ENCODE data around the gene PXMP2. TPM values are rescaled to one million over a fixed set of nuclear protein-coding genes. Genes with fewer than 3 reads are reported as not detected.

The PXMP2 gene
- total and polyA plus RNA-seq, 2 of the 8 experiments (the other 6 are each of a cell fraction or from before 2014, with no cell fraction given), result 13.8 to 15.1 TPM

- TF ChIP-seq GTF2F1 (IDR thresholded peaks at IDR 0.05; ENCODE audit: borderline replicate concordance, low read depth, low read length) (no peak), CBX8 (IDR thresholded peaks at IDR 0.05; ENCODE audit: borderline replicate concordance, low read depth, low read length) (no peak), GABPA (IDR thresholded peaks at IDR 0.05; ENCODE audit: borderline replicate concordance, insufficient read depth, low read length) (no peak), JUN (IDR thresholded peaks at IDR 0.05; ENCODE audit: low read depth, low read length) (no peak), FOSL1 (IDR thresholded peaks at IDR 0.05; ENCODE audit: insufficient read depth, low read depth, low read length) (no peak), RAD21 (IDR thresholded peaks at IDR 0.05 in 1 of 2, conservative IDR thresholded peaks at IDR 0.05 in 1 of 2; ENCODE audit: low read depth in 2 of 2, low read length in 2 of 2) (no peak), RNF2 (IDR thresholded peaks at IDR 0.05; ENCODE audit: borderline replicate concordance, low read depth, low read length, missing control alignments, poor library complexity, severe bottlenecking) (no peak)
Measured at GRCh38 chr12:132673288-132674179, 13.9 kb upstream of the PXMP2 start (continued).
